Vagina (tissue), 2 donors: ENCODE results near the gene LPCAT1.

Experiments
- POLR2A ChIP-seq, 2 donors: fragments of 450-650 bp; IDR thresholded peaks; one replicate each; pipeline ENCODE4 v1.6.1; 2017; ENCODE audit warnings: antibody characterized with exemption in 2 of 2, mild to moderate bottlenecking in 2 of 2, moderate library complexity in 2 of 2
- POLR2AphosphoS5 ChIP-seq, 2 donors: sonication (generic); formaldehyde crosslinking; IDR thresholded peaks; one replicate each; pipeline ENCODE4 v1.9.0; 2017; ENCODE audit warnings: antibody characterized with exemption in 2 of 2, mild to moderate bottlenecking in 2 of 2, low read depth in 1 of 2; ENCODE audit not compliant: insufficient read depth in 1 of 2
- TF ChIP-seq, protein P1 (sequence below), 3 experiments: fragments of 450-650 bp in 2 of 3; fragments of 200-600 bp in 1 of 3; sonication (generic) in 1 of 3; IDR thresholded peaks; one replicate each; pipeline ENCODE4 v1.5.1; 2017 to 2019; ENCODE audit warnings: antibody characterized with exemption in 3 of 3, mild to moderate bottlenecking in 2 of 3, moderate library complexity in 2 of 3

DNA sequence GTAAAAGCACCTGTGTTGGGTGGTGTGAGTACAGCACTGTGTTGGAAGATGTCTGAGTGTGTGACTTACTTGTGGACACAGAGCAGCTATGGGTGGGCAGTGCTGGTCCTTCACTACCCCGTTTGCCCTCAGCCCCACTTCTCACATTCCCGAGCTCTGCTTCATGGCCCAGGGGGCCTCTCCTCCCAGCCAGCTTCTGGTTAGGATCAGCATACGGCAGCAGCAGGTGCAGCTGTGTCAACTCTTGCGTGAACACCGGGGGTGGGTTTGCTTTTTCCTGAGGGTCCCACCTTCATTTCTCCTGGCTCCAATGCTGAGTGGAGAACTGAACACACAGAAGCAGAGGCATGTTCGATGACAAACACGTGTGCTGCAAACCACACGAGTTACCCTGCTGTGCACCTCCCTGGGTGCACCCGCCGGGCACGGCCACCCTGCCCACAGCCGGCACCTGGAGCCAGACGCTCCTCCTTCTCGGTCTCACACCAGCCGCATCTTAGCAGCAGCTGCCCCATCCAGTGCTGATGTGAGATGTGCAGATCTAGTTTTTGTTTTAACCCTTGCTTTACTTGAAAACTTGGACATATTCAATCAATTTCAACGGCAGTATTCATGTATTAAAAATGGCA is 63.6 kb downstream of the LPCAT1 start:
- TF ChIP-seq, protein P1, sequence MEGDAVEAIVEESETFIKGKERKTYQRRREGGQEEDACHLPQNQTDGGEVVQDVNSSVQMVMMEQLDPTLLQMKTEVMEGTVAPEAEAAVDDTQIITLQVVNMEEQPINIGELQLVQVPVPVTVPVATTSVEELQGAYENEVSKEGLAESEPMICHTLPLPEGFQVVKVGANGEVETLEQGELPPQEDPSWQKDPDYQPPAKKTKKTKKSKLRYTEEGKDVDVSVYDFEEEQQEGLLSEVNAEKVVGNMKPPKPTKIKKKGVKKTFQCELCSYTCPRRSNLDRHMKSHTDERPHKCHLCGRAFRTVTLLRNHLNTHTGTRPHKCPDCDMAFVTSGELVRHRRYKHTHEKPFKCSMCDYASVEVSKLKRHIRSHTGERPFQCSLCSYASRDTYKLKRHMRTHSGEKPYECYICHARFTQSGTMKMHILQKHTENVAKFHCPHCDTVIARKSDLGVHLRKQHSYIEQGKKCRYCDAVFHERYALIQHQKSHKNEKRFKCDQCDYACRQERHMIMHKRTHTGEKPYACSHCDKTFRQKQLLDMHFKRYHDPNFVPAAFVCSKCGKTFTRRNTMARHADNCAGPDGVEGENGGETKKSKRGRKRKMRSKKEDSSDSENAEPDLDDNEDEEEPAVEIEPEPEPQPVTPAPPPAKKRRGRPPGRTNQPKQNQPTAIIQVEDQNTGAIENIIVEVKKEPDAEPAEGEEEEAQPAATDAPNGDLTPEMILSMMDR (IDR thresholded peaks at IDR 0.05): no peak
- TF ChIP-seq POLR2A (IDR thresholded peaks at IDR 0.05): no peak
- TF ChIP-seq POLR2AphosphoS5 (IDR thresholded peaks at IDR 0.05; ENCODE audit: insufficient read depth in 1 of 2, low read depth in 1 of 2): no peak
